CD14-positive monocyte (primary cell): ENCODE data around the gene RBM18. TPM values are rescaled to one million over a fixed set of nuclear protein-coding genes. Genes with fewer than 3 reads are reported as not detected.

Source experiments
- DNase-seq, 3 donors: peaks; one replicate each; pipeline ENCODE4 v3.0.0-alpha.2; 2011 to 2022
- H2AFZ ChIP-seq: 2 replicates; pipeline ENCODE4 v1.6.0; 2012; ENCODE audit warnings: mild to moderate bottlenecking, low read depth, low read length, inconsistent platforms; ENCODE audit not compliant: insufficient read depth, poor library complexity, severe bottlenecking
- H3K27ac ChIP-seq, 2 donors: 1 replicate in 1 of 2; 2 replicates in 1 of 2; pipeline ENCODE4 v1.5.1; 2012 to 2013; ENCODE audit warnings: low read length in 2 of 2, control low read depth in 1 of 2, inconsistent platforms in 1 of 2, low read depth in 1 of 2, mild to moderate bottlenecking in 1 of 2
- H3K27me3 ChIP-seq, 2 donors: one replicate each; pipeline versions ENCODE4 v1.6.0 to v1.6.1; 2011 to 2013; ENCODE audit warnings: low read length in 2 of 2; ENCODE audit not compliant: control insufficient read depth in 2 of 2, insufficient read depth in 2 of 2
- H3K36me3 ChIP-seq, 2 donors: replicated peaks in 1 of 2; 1 replicate in 1 of 2; 2 replicates in 1 of 2; pipeline versions ENCODE4 v1.5.1 to v1.6.1; 2012 to 2013; ENCODE audit warnings: low read length in 2 of 2, control low read depth in 1 of 2, inconsistent platforms in 1 of 2, mild to moderate bottlenecking in 1 of 2; ENCODE audit not compliant: insufficient read depth in 2 of 2, control insufficient read depth in 1 of 2
- H3K4me1 ChIP-seq, 2 donors: 1 replicate in 1 of 2; 2 replicates in 1 of 2; pipeline versions ENCODE4 v1.5.1 to v1.6.1; 2012 to 2013; ENCODE audit warnings: low read length in 2 of 2, control low read depth in 1 of 2, inconsistent platforms in 1 of 2, mild to moderate bottlenecking in 1 of 2, moderate library complexity in 1 of 2; ENCODE audit not compliant: insufficient read depth in 2 of 2, control insufficient read depth in 1 of 2
- H3K4me2 ChIP-seq: replicated peaks from 2 replicates; pipeline ENCODE3; 2012; ENCODE audit warnings: low read length, moderate library complexity, mild to moderate bottlenecking; ENCODE audit not compliant: poor library complexity, severe bottlenecking; ENCODE audit errors: extremely low read depth
- H3K4me3 ChIP-seq, 3 experiments: fragments of 200-600 bp in 1 of 3; sonication (generic) in 1 of 3; replicated peaks in 1 of 3; 1 replicate in 2 of 3; 2 replicates in 1 of 3; pipeline ENCODE4 v1.5.1; 2011 to 2013; ENCODE audit warnings: low read length in 3 of 3, mild to moderate bottlenecking in 3 of 3, control low read depth in 2 of 3, low read depth in 2 of 3, inconsistent platforms in 1 of 3, moderate library complexity in 1 of 3
- H3K79me2 ChIP-seq: 2 replicates; pipeline ENCODE4 v1.6.0; 2012; ENCODE audit warnings: mild to moderate bottlenecking, control low read depth, inconsistent platforms, low read length, moderate library complexity; ENCODE audit not compliant: insufficient read depth
- H3K9ac ChIP-seq: 2 replicates; pipeline ENCODE4 v1.6.0; 2017; ENCODE audit warnings: low read length, mild to moderate bottlenecking; ENCODE audit not compliant: insufficient read depth, poor library complexity, severe bottlenecking
- H3K9me3 ChIP-seq, 2 donors: replicated peaks in 1 of 2; 1 replicate in 1 of 2; 2 replicates in 1 of 2; pipeline versions ENCODE4 v1.5.1 to v1.6.1; 2012 to 2013; ENCODE audit warnings: low read length in 2 of 2, control low read depth in 1 of 2; ENCODE audit not compliant: control insufficient read depth in 1 of 2, insufficient read depth in 1 of 2
- H4K20me1 ChIP-seq: 2 replicates; pipeline ENCODE4 v1.6.0; 2012; ENCODE audit warnings: mild to moderate bottlenecking, low read length, control low read depth, moderate library complexity; ENCODE audit not compliant: insufficient read depth
- H3K27ac Mint-ChIP-seq, 7 donors: one replicate each; pipeline ENCODE4 v1.8.0; 2020; ENCODE audit warnings: mild to moderate bottlenecking in 7 of 7, mixed read lengths in 7 of 7, moderate library complexity in 6 of 7, inconsistent platforms in 2 of 7
- H3K27me3 Mint-ChIP-seq, 3 donors: one replicate each; pipeline ENCODE4 v1.8.0; 2021 to 2022; ENCODE audit warnings: low read depth in 3 of 3, mild to moderate bottlenecking in 3 of 3, mixed read lengths in 3 of 3, moderate library complexity in 3 of 3, inconsistent platforms in 1 of 3
- H3K36me3 Mint-ChIP-seq, 2 donors: one replicate each; pipeline ENCODE4 v1.8.0; 2020; ENCODE audit warnings: mixed read lengths in 2 of 2, inconsistent platforms in 1 of 2, mild to moderate bottlenecking in 1 of 2
- H3K4me1 Mint-ChIP-seq: one replicate; pipeline ENCODE4 v1.8.0; 2020; ENCODE audit warnings: mild to moderate bottlenecking, mixed read lengths
- H3K4me3 Mint-ChIP-seq, 2 donors: one replicate each; pipeline ENCODE4 v1.8.0; 2020; ENCODE audit warnings: mild to moderate bottlenecking in 2 of 2, mixed read lengths in 2 of 2, moderate library complexity in 1 of 2
- H3K9me3 Mint-ChIP-seq, 7 donors: one replicate each; pipeline ENCODE4 v1.8.0; 2020 to 2022; ENCODE audit warnings: mixed read lengths in 7 of 7, mild to moderate bottlenecking in 6 of 7, moderate library complexity in 6 of 7, inconsistent platforms in 2 of 7
- CTCF ChIP-seq: fragments of 200-600 bp; IDR thresholded peaks from one replicate; pipeline ENCODE4 v1.8.0; 2022; ENCODE audit warnings: antibody characterized with exemption, mild to moderate bottlenecking
- WGBS: methylation state at CpG from one replicate; pipeline ENCODE4 v1.1.5; 2013; ENCODE audit warnings: missing lambda C conversion rate; ENCODE audit not compliant: insufficient coverage; 5-methylcytosine and 5-hydroxymethylcytosine counted together
- intact Hi-C, 2 donors: fragments of 100-400 bp; cut with micrococcal nuclease; formaldehyde crosslinking; loops; one replicate each; pipeline versions ENCODE4 v1.15.0 to v1.15.1; 2023
- polyA plus RNA-seq, 3 donors: library from polyadenylated mRNA; depleted of rRNA in 1 of 3; unstranded in 2 of 3; stranded (reverse) in 1 of 3; fragments of 300-500 nt in 2 of 3; fragments of >200 nt in 1 of 3; fragmentation: Illumina TruSeq in 2 of 3; gene quantifications; 1 replicate in 2 of 3; 2 replicates in 1 of 3; pipeline ENCODE4 v1.2.3, GENCODE V29; 2012 to 2021

Gene RBM18
- polyA plus RNA-seq, 3 donors = 10.4 to 26.3 (median 25.3) TPM

DNA sequence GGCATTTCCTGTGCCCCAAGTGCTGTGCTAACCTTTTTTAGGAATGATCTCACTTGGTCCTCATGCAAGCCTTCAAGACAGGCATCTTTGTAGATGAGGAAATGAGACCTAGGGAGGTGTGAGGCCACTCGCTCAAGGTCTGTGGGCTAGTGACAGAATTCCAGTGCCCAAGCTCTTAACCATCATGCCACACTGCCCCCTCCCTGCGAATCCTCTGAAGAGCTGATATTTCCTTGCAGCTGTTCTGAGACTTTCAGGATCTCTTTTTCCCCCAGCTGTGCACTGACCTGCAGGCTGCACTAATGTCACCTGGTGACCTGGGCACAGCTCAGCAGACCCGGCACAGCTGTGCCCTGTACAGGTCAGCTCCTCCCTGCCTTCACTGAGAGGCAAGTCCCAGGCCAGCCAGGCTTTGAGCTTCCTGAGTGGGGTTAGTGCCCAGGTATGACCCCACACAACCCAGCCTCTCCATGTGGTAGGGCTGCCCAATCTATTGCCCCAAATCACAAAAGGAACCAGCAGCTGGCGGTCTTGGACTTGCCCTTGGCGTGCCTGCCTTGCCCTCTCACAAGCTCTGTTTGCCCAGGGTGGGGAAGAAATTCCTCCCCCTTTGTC is 72.3 kb downstream of the RBM18 start:
- Histone ChIP-seq H4K20me1 (no peaks in the 10 kb centered on the region), H2AFZ (no peak overlapping the region), H3K27me3 (no peaks in the 10 kb centered on the region), H3K4me2 (no peak overlapping the region), H3K4me1 (no peaks in the 10 kb centered on the region), H3K79me2 (no peaks in the 10 kb centered on the region), H3K9ac (no peak overlapping the region), H3K4me3 (no peak overlapping the region), H3K9me3 (no peaks in the 10 kb centered on the region), H3K36me3 (no peaks in the 10 kb centered on the region), H3K27ac (no peak overlapping the region)
- H3K4me1 Mint-ChIP-seq = no peaks in the 10 kb centered on the region
- no peak overlapping the region for H3K4me3 Mint-ChIP-seq
- H3K9me3 Mint-ChIP-seq = no peaks in the 10 kb centered on the region
- H3K27me3 Mint-ChIP-seq = peaks cover 0 to 3% (median 0%) of the 10 kb centered on the region in 3 donors
- H3K36me3 Mint-ChIP-seq = no peaks in the 10 kb centered on the region
- DNase-seq = no peak
- intact Hi-C loops = no loop called here
- H3K27ac Mint-ChIP-seq = no peak overlapping the region
- 91% methylated on average over 3 of the region's 5 CpGs for WGBS
- TF ChIP-seq CTCF = no peak

GRCh38 chr9:122191584-122191983 is 73.1 kb downstream of the RBM18 start:
- DNase-seq = no peak
- Mint-ChIP-seq H3K4me1 (no peaks in the 10 kb centered on the region), H3K27ac (no peak overlapping the region)

More at GRCh38 chr9:122191584-122191983, 73.1 kb downstream of the RBM18 start:
- Histone ChIP-seq H3K9me3 (no peaks in the 10 kb centered on the region), H3K4me3 (no peak overlapping the region), H3K4me2 (no peak overlapping the region), H4K20me1 (no peaks in the 10 kb centered on the region), H3K9ac (no peak overlapping the region), H3K79me2 (no peaks in the 10 kb centered on the region), H2AFZ (no peak overlapping the region), H3K27ac (no peak overlapping the region), H3K4me1 (no peaks in the 10 kb centered on the region), H3K27me3 (no peaks in the 10 kb centered on the region), H3K36me3 (no peaks in the 10 kb centered on the region)
- no peak for TF ChIP-seq CTCF
- H3K36me3 Mint-ChIP-seq = no peaks in the 10 kb centered on the region
- no peaks in the 10 kb centered on the region for H3K9me3 Mint-ChIP-seq
- intact Hi-C loops = no loop called here
- 96% methylated on average over 9 of the region's 11 CpGs for WGBS
- H3K27me3 Mint-ChIP-seq = peaks cover 0 to 3% (median 0%) of the 10 kb centered on the region in 3 donors
- H3K4me3 Mint-ChIP-seq = no peak overlapping the region
